ENCODE measurements around the gene CCDC179.

Gene CCDC179

GRCh38 chr11:22807855-22808570, 52.3 kb downstream of the CCDC179 start:
- peak; percentile 9 for DNase-seq

- no peak for DNase-seq
Measured at GRCh38 chr11:22807391-22807790, 52.9 kb downstream of the CCDC179 start.

GRCh38 chr11:22802861-22803260, 57.4 kb downstream of the CCDC179 start:
- no peak for DNase-seq

GRCh38 chr11:22800482-22800881, 59.8 kb downstream of the CCDC179 start:
- DNase-seq = no peak

GRCh38 chr11:22798901-22799300, 61.4 kb downstream of the CCDC179 start:
- no peak for DNase-seq

GRCh38 chr11:22797047-22797446, 63.2 kb downstream of the CCDC179 start:
- no peak for DNase-seq
